NOMO-1 (cell line): ENCODE results near the gene KCNJ10.
"Not testable (repeated sequence)": the region's sequence is repeated elsewhere in the genome, so short reads cannot be mapped to it uniquely, and the experiment has no call there.

Source experiments
- DNase-seq, 2 experiments: peaks; one replicate each; lab custom pipeline; 2025; ENCODE audit not compliant: unreplicated experiment in 2 of 2; lab: John Stamatoyannopoulos, UW

The KCNJ10 gene

GRCh38 chr1:160069460-160070231, at the start of gene KCNJ10:
Gene KCNJ10 (minus strand): TSS chr1:160070160. CDS start chr1:160042532, 27,628 bp downstream.
- DNase-seq: no peak

GRCh38 chr1:160118928-160119327, 49.0 kb upstream of the KCNJ10 start:
- DNase-seq: no peak

- DNase-seq: no peak
Measured at GRCh38 chr1:160117709-160118183, 47.8 kb upstream of the KCNJ10 start.

- DNase-seq: no peak
Measured at GRCh38 chr1:160117300-160117699, 47.3 kb upstream of the KCNJ10 start.

GRCh38 chr1:160116283-160117147, 46.6 kb upstream of the KCNJ10 start:
- DNase-seq: no peak

- no peak for DNase-seq
Measured at GRCh38 chr1:160115545-160116282, 45.8 kb upstream of the KCNJ10 start, which contains the start of gene ATP1A2. Gene ATP1A2 (plus strand): TSS chr1:160115759. CDS start chr1:160115862, 103 bp downstream.

GRCh38 chr1:160114085-160114484, 44.1 kb upstream of the KCNJ10 start:
- DNase-seq: no peak

- DNase-seq: no peak
Measured at GRCh38 chr1:160113407-160113806, 43.4 kb upstream of the KCNJ10 start.

GRCh38 chr1:160112357-160112756, 42.4 kb upstream of the KCNJ10 start:
- DNase-seq: no peak

- DNase-seq: not testable (repeated sequence)
Measured at GRCh38 chr1:160111462-160111861, 41.5 kb upstream of the KCNJ10 start.

- no peak for DNase-seq
Measured at GRCh38 chr1:160109686-160110085, 39.7 kb upstream of the KCNJ10 start.

- DNase-seq: peak in 1 of 2 experiments; percentile 24
Measured at GRCh38 chr1:160108888-160109662, 39.1 kb upstream of the KCNJ10 start.

GRCh38 chr1:160107512-160107911, 37.6 kb upstream of the KCNJ10 start:
- no peak for DNase-seq

GRCh38 chr1:160105155-160105554, 35.2 kb upstream of the KCNJ10 start:
- DNase-seq: no peak

GRCh38 chr1:160104486-160104885, 34.5 kb upstream of the KCNJ10 start:
- DNase-seq: peak in 1 of 2 experiments; percentile 45

GRCh38 chr1:160103658-160104408, 33.9 kb upstream of the KCNJ10 start:
- DNase-seq: no peak

GRCh38 chr1:160101717-160102522, 32.0 kb upstream of the KCNJ10 start:
- no peak for DNase-seq

GRCh38 chr1:160101037-160101716, 31.2 kb upstream of the KCNJ10 start:
- DNase-seq: peak; percentile 60 to 82
